T-helper 17 cell (primary cell): ENCODE results near the gene LIN52. TPM values are rescaled to one million over a fixed set of nuclear protein-coding genes. Genes with fewer than 3 reads are reported as not detected.

ENCODE experiments used
- ATAC-seq: fragments of 150-1000 bp; cut with Tn5 transposase; 2 replicates; pipeline ENCODE4 v1.10.0; 2021; ENCODE audit warnings: mild to moderate bottlenecking, moderate library complexity
- DNase-seq, 3 donors: peaks; one replicate each; pipeline versions ENCODE4 v3.0.0 to v3.0.0-alpha.2; 2020 to 2021
- H3K9me3 ChIP-seq: one replicate; pipeline ENCODE4 v1.7.0; 2013; ENCODE audit warnings: low read length, mild to moderate bottlenecking; ENCODE audit not compliant: control insufficient read depth, poor library complexity, severe bottlenecking
- H3K27ac Mint-ChIP-seq: one replicate; pipeline ENCODE4 v1.8.0; 2022; ENCODE audit warnings: mild to moderate bottlenecking, moderate library complexity, mixed read lengths
- H3K27me3 Mint-ChIP-seq: one replicate; pipeline ENCODE4 v1.8.0; 2022; ENCODE audit warnings: mixed read lengths
- H3K36me3 Mint-ChIP-seq: one replicate; pipeline ENCODE4 v1.8.0; 2022; ENCODE audit warnings: low read depth, mixed read lengths
- H3K4me1 Mint-ChIP-seq: one replicate; pipeline ENCODE4 v1.8.0; 2022; ENCODE audit warnings: mild to moderate bottlenecking, mixed read lengths
- H3K4me3 Mint-ChIP-seq: one replicate; pipeline ENCODE4 v1.8.0; 2022; ENCODE audit warnings: mild to moderate bottlenecking, moderate library complexity, mixed read lengths
- total RNA-seq, 4 donors: library from RNA in 2 of 4; stranded (reverse) in 2 of 4; gene quantifications; one replicate each; pipeline ENCODE4 v1.2.3 and lab custom pipeline; 2022 to 2026

LIN52 gene
- total RNA-seq, 2 donors from 2014 or later, result 7.6 to 10.5 TPM

GRCh38 chr14:74249433-74250375 is 164.9 kb downstream of the LIN52 start:
- Mint-ChIP-seq H3K36me3 (peaks cover 3% of the 10 kb centered on the region), H3K27me3 (peaks cover 59% of the 10 kb centered on the region), H3K27ac (no peak overlapping the region), H3K4me3 (no peak overlapping the region), H3K4me1 (peaks cover 7% of the 10 kb centered on the region)
- no peaks in the 10 kb centered on the region for H3K9me3 ChIP-seq
- no peak for DNase-seq
- ATAC-seq, result no peak

Other genes starting within 250 kb of the LIN52 start
- gene PTGR2, start 233.1 kb upstream of the LIN52 start, total RNA-seq, result 1 to 10 TPM; 1.3 to 1.4 TPM
- 10 to 100 TPM; 92.7 to 97.8 TPM for gene ZNF410, start 198.1 kb upstream of the LIN52 start, total RNA-seq
- 1 to 10 TPM; 3.3 to 3.4 TPM for gene FAM161B, start 134.9 kb upstream of the LIN52 start, total RNA-seq
- 10 to 100 TPM; 28.0 to 29.6 TPM for gene COQ6, start 134.7 kb upstream of the LIN52 start, total RNA-seq
- gene ENTPD5, start 65.7 kb upstream of the LIN52 start, total RNA-seq, result 1 to 10 TPM; 8.3 to 8.9 TPM
- gene BBOF1, start 65.6 kb upstream of the LIN52 start, total RNA-seq, result 1 to 10 TPM; 2.5 to 2.8 TPM
- 1 to 10 TPM; 7.8 to 8.9 TPM for gene ALDH6A1, start 503 bp upstream of the LIN52 start, total RNA-seq
- not detected for gene VSX2, start 154.5 kb downstream of the LIN52 start, total RNA-seq
- gene ABCD4, start 218.0 kb downstream of the LIN52 start, total RNA-seq, result 10 to 100 TPM; 63.0 to 75.0 TPM